NB4 (cell line): ENCODE data around the gene ST3GAL4.

Experiments used
- MAX ChIP-seq: IDR thresholded peaks from 2 replicates; pipeline ENCODE4 v1.6.1; 2011; ENCODE audit warnings: low read depth, low read length
- MYC ChIP-seq: IDR thresholded peaks from 2 replicates; pipeline ENCODE4 v1.6.1; 2011; ENCODE audit warnings: low read depth, low read length
- POLR2A ChIP-seq: IDR thresholded peaks from 2 replicates; pipeline ENCODE4 v1.6.1; 2011; ENCODE audit warnings: mild to moderate bottlenecking; ENCODE audit not compliant: insufficient read length; ENCODE audit errors: extremely low read depth
- TF ChIP-seq, protein P1 (sequence below): IDR thresholded peaks from one replicate; pipeline ENCODE4 v1.5.1; 2012; ENCODE audit warnings: low read depth, low read length

- TF ChIP-seq, protein P1, sequence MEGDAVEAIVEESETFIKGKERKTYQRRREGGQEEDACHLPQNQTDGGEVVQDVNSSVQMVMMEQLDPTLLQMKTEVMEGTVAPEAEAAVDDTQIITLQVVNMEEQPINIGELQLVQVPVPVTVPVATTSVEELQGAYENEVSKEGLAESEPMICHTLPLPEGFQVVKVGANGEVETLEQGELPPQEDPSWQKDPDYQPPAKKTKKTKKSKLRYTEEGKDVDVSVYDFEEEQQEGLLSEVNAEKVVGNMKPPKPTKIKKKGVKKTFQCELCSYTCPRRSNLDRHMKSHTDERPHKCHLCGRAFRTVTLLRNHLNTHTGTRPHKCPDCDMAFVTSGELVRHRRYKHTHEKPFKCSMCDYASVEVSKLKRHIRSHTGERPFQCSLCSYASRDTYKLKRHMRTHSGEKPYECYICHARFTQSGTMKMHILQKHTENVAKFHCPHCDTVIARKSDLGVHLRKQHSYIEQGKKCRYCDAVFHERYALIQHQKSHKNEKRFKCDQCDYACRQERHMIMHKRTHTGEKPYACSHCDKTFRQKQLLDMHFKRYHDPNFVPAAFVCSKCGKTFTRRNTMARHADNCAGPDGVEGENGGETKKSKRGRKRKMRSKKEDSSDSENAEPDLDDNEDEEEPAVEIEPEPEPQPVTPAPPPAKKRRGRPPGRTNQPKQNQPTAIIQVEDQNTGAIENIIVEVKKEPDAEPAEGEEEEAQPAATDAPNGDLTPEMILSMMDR: no peak
- TF ChIP-seq MAX (no peak), POLR2A (no peak), MYC (no peak)
These were observed 32.4 kb downstream of the ST3GAL4 start for GRCh38 chr11:126387857-126388256.
